Upper lobe of left lung (tissue), 4 donors: ENCODE data around the gene RPS23.

Source experiments
- POLR2A ChIP-seq, 4 donors: fragments of 450-650 bp; IDR thresholded peaks; one replicate each; pipeline ENCODE4 v1.5.1; 2016 to 2017; ENCODE audit warnings: antibody characterized with exemption in 4 of 4, mild to moderate bottlenecking in 2 of 4
- POLR2AphosphoS5 ChIP-seq, 2 donors: sonication (generic); formaldehyde crosslinking; IDR thresholded peaks; one replicate each; pipeline ENCODE4 v1.5.1; 2017; ENCODE audit warnings: antibody characterized with exemption in 2 of 2
- TF ChIP-seq, protein P1 (sequence below), 6 experiments: fragments of 450-650 bp in 4 of 6; fragments of 200-600 bp in 2 of 6; sonication (generic) in 2 of 6; IDR thresholded peaks; one replicate each; pipeline ENCODE4 v1.5.1; 2016 to 2019; ENCODE audit warnings: antibody characterized with exemption in 6 of 6

- no peak for TF ChIP-seq POLR2A (IDR thresholded peaks at IDR 0.05)
- TF ChIP-seq, protein P1, sequence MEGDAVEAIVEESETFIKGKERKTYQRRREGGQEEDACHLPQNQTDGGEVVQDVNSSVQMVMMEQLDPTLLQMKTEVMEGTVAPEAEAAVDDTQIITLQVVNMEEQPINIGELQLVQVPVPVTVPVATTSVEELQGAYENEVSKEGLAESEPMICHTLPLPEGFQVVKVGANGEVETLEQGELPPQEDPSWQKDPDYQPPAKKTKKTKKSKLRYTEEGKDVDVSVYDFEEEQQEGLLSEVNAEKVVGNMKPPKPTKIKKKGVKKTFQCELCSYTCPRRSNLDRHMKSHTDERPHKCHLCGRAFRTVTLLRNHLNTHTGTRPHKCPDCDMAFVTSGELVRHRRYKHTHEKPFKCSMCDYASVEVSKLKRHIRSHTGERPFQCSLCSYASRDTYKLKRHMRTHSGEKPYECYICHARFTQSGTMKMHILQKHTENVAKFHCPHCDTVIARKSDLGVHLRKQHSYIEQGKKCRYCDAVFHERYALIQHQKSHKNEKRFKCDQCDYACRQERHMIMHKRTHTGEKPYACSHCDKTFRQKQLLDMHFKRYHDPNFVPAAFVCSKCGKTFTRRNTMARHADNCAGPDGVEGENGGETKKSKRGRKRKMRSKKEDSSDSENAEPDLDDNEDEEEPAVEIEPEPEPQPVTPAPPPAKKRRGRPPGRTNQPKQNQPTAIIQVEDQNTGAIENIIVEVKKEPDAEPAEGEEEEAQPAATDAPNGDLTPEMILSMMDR (IDR thresholded peaks at IDR 0.05) = no peak
- TF ChIP-seq POLR2AphosphoS5 (IDR thresholded peaks at IDR 0.05) = no peak
Measured at GRCh38 chr5:82309091-82309531, 31.0 kb upstream of the RPS23 start.
